Measurements from ENCODE around the gene PDE7B. TPM values are rescaled to one million over a fixed set of nuclear protein-coding genes. Genes with fewer than 3 reads are reported as not detected.

Gene PDE7B
- total and polyA plus RNA-seq, 2 of the 13 experiments (the other 11 are each of a cell fraction or from before 2014, with no cell fraction given): not detected

GRCh38 chr6:136226027-136226673, 374.6 kb downstream of the PDE7B start (continued):
- TF ChIP-seq KDM5A (IDR thresholded peaks at IDR 0.05; ENCODE audit: borderline replicate concordance, low read length) (no peak), YEATS2 (CRISPR knock-in tag; IDR thresholded peaks at IDR 0.05; ENCODE audit: borderline replicate concordance) (no peak), PRDM10 (CRISPR knock-in tag; IDR thresholded peaks at IDR 0.05; ENCODE audit: low read depth) (no peak), CREM (IDR thresholded peaks at IDR 0.05) (no peak), CREM (CRISPR knock-in tag; IDR thresholded peaks at IDR 0.05) (no peak), ETV5 (CRISPR knock-in tag; IDR thresholded peaks at IDR 0.05; ENCODE audit: borderline replicate concordance) (no peak), STAG1 (CRISPR knock-in tag; IDR thresholded peaks at IDR 0.05) (peak; percentile 96), ELF4 (CRISPR knock-in tag; IDR thresholded peaks at IDR 0.05; ENCODE audit: borderline replicate concordance) (no peak), RFX3 (CRISPR knock-in tag; IDR thresholded peaks at IDR 0.05) (no peak), TEAD3 (CRISPR knock-in tag; optimal IDR thresholded peaks at IDR 0.05; ENCODE audit: borderline replicate concordance) (peak; percentile 79), FOXA3 (CRISPR knock-in tag; IDR thresholded peaks at IDR 0.05) (peak; percentile 22; the same call in 1 of the 2 replicates), ZFP90 (CRISPR knock-in tag; IDR thresholded peaks at IDR 0.05; ENCODE audit: borderline replicate concordance) (no peak), YEATS4 (CRISPR knock-in tag; IDR thresholded peaks at IDR 0.05; ENCODE audit: borderline replicate concordance) (0 out of 2 replicates have a peak, but pooled peaks have one; percentile 31), PAX8 (CRISPR knock-in tag; IDR thresholded peaks at IDR 0.05; ENCODE audit: borderline replicate concordance) (no peak), CEBPG (CRISPR knock-in tag; IDR thresholded peaks at IDR 0.05) (peak; percentile 83), CHD2 (IDR thresholded peaks at IDR 0.05; ENCODE audit: low read depth, low read length) (no peak), SOX13 (IDR thresholded peaks at IDR 0.05) (no peak), SOX13 (CRISPR knock-in tag; conservative IDR thresholded peaks at IDR 0.05 in 1 of 2, IDR thresholded peaks at IDR 0.05 in 1 of 2) (no peak), CCDC6 (CRISPR knock-in tag; IDR thresholded peaks at IDR 0.05) (peak; percentile 36; the same call in 1 of the 2 replicates), KLF16 (CRISPR knock-in tag; IDR thresholded peaks at IDR 0.05) (peak in 1 of 2 experiments; percentile 82; a peak in 2 of 4 replicates), ZKSCAN1 (IDR thresholded peaks at IDR 0.05; ENCODE audit: low read length) (no peak), HNRNPH1 (optimal IDR thresholded peaks at IDR 0.05; ENCODE audit: low read depth, low read length) (no peak), ZNF331 (CRISPR knock-in tag; IDR thresholded peaks at IDR 0.05) (0 out of 2 replicates have a peak, but pooled peaks have one; percentile 34), TMF1 (CRISPR knock-in tag; IDR thresholded peaks at IDR 0.05; ENCODE audit: low read depth) (no peak)
- TF ChIP-seq, protein P1, sequence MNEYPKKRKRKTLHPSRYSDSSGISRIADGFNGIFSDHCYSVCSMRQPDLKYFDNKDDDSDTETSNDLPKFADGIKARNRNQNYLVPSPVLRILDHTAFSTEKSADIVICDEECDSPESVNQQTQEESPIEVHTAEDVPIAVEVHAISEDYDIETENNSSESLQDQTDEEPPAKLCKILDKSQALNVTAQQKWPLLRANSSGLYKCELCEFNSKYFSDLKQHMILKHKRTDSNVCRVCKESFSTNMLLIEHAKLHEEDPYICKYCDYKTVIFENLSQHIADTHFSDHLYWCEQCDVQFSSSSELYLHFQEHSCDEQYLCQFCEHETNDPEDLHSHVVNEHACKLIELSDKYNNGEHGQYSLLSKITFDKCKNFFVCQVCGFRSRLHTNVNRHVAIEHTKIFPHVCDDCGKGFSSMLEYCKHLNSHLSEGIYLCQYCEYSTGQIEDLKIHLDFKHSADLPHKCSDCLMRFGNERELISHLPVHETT (CRISPR knock-in tag; conservative IDR thresholded peaks at IDR 0.05): no peak
- TF ChIP-seq, protein P2, sequence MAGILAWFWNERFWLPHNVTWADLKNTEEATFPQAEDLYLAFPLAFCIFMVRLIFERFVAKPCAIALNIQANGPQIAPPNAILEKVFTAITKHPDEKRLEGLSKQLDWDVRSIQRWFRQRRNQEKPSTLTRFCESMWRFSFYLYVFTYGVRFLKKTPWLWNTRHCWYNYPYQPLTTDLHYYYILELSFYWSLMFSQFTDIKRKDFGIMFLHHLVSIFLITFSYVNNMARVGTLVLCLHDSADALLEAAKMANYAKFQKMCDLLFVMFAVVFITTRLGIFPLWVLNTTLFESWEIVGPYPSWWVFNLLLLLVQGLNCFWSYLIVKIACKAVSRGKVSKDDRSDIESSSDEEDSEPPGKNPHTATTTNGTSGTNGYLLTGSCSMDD (CRISPR knock-in tag; IDR thresholded peaks at IDR 0.05): no peak
